Retina (tissue), 1 donor: ENCODE data around the gene GRAP2.
A peak's percentile ranks its signal among the peaks of the same experiment; 100 is the strongest.

ENCODE experiments used
- DNase-seq: peaks from one replicate; pipeline ENCODE4 v3.0.0-alpha.2; 2016

GRAP2 gene

GRCh38 chr22:39926753-39927152 lies 25.9 kb downstream of the GRAP2 start:
- DNase-seq: no peak

DNA sequence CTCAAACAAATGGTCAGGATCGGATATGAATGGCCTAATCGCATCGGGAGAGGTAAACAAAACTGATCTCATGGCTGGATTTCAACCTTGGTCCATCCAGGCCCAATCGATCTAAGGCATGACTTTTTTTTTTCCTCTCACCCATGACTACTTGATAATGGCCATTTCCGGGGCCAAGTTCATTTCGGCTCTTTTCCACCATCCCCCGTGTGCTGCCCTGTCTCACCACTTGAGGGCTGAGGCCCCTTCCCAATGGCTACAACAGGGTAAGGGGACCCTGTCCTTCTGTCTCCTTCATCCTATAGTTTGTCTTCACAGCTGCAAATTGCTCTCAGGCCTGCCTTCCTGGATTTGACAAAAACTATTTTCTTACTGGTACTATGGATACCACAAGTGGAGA lies 26.7 kb downstream of the GRAP2 start:
- DNase-seq: no peak

DNA sequence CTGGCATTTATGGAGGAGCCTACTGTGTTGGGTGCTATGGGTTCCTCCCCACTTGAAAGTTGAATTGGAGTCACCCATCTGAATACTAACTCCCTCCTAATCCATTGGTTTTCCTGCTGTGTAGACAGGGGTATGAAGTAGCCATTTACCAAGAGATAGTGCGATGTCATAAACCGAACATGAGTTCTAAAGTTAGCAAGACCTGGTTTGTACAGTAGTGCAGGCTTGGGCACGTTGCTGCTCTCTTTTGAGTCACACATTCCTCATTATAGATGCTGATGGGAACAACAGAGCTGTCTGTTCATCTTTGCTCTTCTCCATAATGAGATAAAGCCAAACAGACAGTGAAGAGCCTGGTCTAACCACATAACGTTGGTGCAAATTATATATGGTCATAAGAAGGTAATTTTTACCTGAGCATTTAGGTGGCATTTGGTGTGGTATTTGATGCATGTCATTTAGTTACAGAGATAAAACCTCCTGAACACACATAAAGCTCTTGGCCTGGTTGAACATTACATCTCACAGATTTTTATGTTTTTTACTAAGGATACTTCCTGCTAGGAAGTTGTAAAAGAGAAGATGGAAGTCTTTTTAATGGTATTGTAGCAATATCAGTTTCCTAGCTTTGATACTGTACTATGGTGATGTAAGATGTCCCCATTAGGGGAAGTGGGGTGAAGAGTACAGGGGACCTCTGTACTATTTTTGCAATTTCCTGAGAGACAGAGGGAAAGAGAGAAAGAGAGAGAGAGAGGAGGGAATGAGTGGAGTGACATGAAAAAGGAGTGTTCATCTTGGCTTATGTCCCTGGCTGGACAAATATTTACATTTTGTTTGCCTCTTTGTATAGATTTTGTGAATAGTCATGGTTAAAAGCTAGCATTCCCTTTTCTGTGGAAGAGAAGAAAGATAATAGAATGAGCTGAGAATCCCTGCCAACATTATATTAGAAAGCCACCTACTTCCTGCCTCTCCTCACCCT lies 27.9 kb downstream of the GRAP2 start:
- DNase-seq: no peak

DNA sequence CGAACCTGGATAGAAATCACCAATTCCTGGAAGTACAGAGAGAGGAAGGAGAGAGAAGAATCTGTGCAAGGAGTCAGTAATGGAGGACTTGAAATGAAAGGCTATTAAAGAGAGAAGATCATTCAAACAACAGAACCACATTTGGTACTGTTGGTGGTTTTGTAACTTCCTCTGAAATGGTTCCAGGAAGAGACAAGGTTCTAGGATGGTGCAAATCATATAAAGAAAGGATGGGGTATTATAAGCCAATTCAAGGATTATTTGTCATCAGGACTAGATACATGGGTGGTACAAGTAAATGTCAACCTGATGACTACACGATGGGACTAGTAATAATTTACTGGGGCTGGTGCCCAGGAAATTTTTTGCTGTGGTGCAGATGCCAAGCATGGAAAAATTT lies 30.4 kb downstream of the GRAP2 start:
- DNase-seq: no peak

DNA sequence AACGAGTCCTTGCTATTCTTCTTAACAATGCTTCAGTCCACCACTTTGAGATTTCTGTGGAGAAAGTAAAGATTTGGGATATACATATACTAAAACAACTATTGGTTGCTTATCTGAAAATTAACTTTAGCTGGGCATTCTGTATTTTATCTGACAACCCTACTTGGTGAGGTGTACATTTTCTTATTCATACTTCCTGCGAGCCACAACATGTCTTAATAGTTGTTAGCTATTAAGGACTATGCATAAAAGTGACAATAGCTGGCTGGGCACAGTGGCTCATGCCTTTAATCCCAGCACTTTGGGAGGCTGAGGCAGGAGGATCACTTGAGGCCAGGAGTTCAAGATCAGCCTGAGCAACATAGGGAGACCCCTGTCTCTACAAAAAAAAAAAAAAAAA lies 31.3 kb downstream of the GRAP2 start:
- DNase-seq: no peak

DNA sequence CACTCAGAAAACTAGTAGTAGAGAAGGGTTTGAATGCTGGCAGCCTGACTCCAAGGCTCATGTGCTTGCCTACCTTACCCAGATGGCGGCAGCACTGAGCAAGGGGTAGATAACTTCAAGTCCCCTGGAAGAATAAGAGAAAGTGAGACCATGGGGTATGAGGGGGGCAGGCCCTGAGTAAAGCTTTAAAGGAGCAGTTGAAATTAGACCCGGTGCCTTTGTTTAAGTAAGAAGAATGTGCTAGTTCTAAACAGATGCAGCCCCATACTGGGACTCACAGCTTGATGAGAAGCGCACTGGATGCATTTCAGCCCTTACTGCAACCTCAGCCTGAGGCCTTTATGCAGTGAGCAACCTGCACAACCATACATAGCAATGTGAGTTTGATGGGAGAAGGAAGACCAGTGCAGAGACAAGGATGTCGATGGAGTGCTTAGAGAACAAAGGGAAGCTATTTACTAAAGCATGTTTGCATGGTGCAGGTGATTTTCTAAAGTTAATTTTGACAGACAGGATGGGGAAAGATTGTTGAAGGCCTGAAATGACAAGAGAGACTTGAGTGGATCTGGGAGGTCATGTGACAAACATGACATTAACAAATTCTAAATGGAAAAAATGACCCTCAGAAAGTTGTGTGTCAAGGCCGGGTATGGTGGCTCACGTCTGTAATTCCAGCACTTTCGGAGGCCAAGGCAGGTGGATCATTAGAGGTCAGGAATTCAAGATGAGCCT lies 32.2 kb downstream of the GRAP2 start:
- no peak for DNase-seq

DNA sequence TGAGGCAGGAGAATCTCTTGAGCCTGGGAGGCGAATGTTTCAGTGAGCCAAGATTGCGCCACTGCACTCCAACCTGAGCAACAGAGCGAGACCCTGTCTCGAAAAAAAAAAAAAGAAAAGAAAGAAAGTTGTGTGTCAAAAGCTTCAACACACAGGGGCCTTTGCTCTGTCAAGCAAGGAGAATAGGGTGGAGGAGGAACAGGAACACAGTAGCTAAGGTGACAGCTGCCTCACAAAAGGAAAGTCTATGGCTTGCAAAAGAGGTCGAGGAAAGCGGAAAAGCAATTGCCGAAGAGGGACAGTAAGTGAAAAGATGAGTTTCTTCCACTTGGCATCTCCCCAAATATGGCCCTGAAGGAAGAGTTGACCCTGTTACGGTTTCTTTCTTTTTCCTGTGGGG lies 32.9 kb downstream of the GRAP2 start:
- DNase-seq: no peak

DNA sequence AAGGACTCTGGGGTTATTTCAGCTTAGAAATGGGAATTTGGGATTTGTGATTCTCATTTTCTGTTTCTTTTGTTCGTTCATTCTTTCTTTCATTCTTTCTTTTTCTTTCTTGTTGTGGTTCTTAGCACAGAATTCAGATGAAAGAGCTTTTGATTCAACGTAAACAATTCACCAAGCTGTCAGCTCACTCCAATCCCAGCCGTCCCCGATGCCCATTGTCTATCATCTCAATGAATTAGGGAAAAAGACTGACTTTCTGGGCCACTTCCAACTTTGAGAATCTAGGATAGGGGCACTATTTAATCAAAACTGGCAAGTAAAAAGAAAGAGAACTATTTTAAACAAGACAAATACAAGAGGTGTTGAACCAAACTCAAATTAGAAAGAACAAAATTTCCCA lies 34.2 kb downstream of the GRAP2 start:
- no peak for DNase-seq

DNA sequence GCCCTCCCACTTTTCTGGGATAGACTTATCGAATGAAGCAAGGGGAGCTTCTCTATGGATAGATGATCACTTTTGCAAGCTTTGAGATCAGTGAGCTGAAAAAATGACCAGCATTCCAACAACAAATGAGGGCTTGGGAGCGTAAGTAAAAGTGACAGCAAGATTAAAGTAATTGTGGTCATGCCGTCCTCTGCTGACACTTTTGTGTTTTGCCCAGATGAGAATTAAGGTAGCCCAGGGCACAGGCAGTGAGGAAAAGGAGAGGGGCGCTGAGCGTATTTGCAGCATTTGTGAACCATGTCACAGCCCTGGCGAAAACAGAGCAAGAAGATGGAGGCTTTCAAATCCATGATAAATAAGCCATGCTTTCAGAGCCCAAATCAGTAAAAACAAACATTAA lies 34.7 kb downstream of the GRAP2 start:
- peak; percentile 73 for DNase-seq

GRCh38 chr22:39936523-39937145 lies 35.8 kb downstream of the GRAP2 start:
- DNase-seq: no peak

- no peak for DNase-seq
Observed at GRCh38 chr22:39937906-39938305, 37.0 kb downstream of the GRAP2 start.

DNA sequence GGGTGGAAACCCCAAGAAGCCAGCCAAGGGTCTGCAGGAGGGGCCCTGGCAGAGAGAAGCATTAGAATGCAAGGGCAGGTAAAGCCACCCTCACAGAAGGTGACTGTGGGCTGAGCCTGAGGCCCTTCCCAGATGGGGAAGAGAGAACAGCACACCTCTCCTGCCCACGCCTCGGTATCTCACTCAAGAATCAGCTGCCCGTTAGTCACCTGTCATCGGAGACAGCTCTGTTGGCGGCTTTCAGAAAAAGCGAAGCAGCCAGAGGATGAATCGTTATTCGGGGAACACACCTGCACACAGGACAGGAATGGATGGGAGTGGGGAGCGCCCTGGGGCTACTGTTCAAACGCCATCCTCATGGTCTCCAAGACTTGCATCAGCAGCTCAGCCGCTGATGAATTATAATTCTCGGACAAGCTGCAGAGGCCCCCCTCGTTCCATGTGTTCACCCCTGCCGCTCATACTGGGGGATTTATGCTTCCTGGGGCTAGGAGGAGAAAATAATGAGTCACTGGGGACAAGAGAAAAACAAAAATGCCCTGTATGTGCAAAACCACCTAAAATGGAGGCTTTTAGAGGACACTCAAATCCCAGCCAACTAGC lies 37.7 kb downstream of the GRAP2 start:
- DNase-seq: no peak

GRCh38 chr22:39939830-39940229 lies 38.9 kb downstream of the GRAP2 start:
- no peak for DNase-seq

DNA sequence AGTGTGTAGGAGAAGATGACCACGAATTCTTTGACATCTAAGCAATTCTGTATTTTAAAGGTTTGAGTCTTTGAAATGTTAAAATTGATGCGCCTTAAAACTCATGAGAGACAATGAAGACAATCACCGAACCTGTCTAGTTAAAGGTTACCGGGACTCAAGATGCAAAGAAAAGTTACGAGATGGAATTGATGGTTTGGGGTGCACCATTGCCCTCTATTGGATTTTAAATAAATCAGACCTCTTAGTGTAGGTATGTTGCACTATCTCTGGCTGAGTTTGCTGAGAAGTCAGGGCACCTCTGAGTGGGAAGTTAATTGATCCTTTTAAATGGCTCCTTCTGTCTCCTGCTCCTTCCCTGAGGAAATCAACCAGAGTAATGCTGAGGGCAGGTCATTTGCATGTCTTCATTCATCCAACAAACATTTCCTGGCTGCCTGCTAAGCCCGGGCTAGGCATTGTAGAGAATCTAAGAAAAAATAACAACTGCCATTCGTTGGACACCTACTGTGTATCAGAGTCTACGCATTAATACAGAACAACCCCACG lies 39.9 kb downstream of the GRAP2 start:
- DNase-seq: no peak

DNA sequence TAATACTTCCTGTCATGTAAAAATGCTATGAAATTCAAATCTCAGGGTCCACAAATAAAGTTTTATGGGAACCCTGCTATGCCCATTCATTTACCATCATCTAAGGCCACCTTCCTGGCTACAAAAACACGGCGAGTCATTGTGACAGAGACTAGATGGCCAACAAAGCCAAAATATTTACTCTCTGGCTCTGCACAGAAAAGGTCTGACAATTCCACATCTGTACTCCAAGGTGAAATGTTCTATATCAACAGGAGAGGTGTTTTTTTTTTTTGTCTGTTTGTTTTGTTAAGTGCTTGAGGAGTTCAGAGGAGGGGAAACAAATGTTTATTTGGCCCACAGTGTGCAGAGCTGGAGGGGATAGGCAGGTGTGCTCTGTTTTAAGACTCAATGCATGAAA lies 40.7 kb downstream of the GRAP2 start:
- no peak for DNase-seq

- DNase-seq: no peak
Observed at GRCh38 chr22:39942439-39943230, 41.8 kb downstream of the GRAP2 start.

- DNase-seq: no peak
Observed at GRCh38 chr22:39943337-39943736, 42.5 kb downstream of the GRAP2 start.

DNA sequence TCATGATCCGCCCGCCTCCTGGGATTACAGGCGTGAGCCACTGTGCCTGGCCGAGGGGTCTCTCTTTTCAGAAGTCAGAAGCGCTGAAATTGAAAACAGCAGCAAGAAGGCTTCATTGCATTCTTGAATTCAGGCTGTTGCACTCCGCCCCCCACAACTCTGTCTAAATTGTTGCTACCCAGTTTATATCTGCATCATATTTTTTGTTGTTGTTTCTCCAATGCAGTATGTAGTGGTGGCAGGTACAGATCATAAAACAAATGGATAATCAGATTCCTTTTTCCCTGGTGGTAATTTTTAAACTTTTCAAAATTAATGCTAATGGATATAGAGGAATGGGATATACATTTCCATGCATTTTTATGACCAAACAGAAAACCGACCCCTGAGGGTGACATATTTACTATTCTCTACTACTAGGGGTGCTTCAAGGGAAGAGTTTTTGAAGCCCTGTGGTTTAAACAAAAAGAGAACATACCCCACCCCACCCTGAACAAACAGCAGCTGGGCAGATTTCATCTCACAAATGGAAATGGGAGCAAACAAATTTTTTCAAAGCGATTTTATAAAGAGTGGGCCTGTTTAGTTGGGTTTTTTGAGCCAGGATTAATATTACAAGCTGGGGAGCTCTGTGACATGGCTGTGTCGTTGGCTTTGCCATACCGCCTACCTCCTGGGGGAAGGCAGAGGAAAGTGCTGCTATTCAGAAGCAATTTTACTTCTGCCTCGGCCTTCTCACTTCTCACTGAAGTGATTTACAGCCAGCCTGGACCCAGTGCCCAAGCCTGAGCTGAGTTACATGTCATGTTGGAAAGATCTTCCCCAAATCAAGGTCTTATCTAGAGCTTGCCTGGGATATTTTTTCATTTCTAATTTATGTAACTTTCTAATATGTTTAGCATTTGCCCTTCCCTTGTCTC lies 43.3 kb downstream of the GRAP2 start:
- no peak for DNase-seq

- no peak for DNase-seq
Observed at GRCh38 chr22:39946126-39946502, 45.2 kb downstream of the GRAP2 start.

DNA sequence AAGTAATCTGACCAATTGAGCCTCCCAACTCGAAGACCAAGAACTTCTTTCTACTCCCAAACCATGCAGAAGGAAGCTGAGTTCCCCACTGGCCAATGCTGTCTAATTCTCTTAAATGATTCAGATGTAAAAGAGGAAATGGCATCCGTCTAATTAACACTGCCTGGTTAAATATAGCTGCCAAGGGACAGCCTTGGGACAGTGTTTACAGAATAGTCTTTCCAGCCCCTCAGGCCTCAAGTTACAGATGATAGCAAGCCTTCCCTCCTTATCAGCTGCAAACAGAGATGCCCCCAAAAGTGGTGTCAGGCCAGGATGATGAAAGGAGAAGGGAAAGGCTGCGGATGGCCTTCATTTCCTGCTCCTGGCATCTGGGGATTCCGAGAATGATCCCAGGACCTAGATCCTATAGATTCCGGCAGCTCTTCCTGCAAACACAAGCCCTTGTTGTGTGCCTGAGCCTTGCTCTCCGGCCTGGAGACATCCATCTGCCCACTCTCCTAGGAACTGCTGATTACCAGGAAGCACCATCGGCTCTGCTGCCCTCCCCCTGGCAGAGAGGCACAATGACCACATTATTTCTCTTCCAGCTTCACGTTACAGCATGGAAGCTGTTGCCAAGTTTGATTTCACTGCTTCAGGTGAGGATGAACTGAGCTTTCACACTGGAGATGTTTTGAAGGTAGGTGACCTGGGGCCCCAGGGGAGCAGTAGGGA lies 45.8 kb downstream of the GRAP2 start:
- DNase-seq: no peak
